ENCODE results near the gene AP1B1.
"Not testable (repeated sequence)": the region's sequence is repeated elsewhere in the genome, so short reads cannot be mapped to it uniquely, and the experiment has no call there.

AP1B1 gene

DNA sequence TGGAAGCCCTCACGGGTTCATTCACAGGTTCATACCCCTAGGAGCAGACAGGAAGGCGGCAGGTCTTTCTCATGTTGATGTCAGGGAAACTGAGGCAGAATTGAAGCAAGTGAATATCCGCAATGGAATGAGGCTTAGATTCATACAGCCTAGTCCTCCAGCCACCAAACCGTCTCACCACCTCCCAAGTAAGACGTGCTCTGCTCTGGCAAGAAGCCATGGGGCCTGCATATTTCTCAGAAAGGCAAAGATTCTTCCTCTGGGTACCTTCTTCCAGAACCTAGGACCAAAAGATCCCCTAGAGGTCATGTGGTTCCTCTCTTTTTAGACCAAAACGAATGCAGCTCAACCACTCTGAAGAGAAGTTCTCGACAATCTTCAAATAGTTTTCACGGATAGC lies 1.7 kb downstream of the AP1B1 start:
- FAIRE-seq: no peak

DNA sequence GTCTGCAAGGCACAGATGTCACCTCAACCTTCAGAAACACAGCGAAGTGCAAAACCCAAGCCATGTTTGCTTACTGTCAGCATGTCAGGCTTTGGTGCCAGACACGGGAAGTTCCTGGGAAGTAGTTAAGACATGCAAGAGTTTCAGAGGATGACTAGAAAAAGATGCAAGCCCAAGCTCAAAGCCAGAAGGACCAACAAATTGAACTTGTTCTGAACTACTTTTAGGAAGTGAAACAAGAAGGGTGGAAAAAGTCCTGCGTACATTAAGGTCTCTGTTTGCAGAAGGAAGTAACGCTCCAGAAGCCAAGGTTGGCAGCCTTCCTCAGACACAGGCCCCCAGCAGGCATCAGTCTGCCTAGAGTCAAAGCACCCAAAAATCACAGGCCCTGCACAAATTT lies 2.6 kb downstream of the AP1B1 start:
- no peak for FAIRE-seq

DNA sequence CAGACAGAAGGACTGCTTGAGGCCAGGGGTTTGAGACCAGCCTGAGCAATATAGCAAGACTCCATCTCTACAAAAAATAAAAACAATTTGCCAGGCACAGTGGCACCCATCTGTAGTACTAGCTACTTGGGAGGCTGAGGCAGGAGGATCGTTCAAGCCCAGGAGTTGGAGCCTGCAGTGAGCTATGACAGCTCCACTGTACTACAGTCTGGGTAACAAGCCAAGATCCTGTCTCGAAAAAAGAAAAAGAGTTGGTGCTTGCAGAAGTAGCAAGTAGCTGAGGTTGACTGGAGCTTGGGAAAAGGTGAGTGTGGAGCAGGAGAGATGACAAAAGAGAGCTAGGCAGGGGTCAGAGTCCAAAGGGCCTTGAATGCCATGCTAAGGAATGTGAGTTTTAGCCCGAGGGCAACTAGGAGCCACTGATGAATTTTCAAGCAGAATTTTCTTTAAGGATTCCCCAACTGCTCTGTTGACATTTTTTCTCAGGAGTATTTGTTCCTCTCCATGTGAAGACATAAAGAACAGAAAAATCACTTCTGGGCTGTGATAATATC lies 3.1 kb downstream of the AP1B1 start:
- FAIRE-seq: no peak

DNA sequence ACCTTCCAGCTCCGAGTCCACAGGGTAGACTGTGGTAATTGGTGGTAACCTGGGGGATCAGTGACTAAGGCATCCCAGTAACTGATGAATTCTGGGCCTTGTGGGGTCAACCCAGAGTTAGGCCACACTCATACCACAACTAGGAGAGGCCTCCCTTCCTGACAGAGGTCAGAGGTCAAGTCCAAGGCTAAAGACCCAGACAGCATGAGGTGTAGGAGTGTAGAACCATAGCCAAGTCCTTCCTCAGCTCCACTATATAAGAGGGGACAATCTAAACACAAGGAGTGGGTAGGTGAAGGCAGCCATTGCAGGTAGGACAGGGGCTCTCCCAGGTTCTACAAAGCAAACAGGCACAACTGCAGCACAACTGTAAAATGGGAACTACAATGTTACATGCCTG lies 4.6 kb downstream of the AP1B1 start:
- FAIRE-seq: no peak

DNA sequence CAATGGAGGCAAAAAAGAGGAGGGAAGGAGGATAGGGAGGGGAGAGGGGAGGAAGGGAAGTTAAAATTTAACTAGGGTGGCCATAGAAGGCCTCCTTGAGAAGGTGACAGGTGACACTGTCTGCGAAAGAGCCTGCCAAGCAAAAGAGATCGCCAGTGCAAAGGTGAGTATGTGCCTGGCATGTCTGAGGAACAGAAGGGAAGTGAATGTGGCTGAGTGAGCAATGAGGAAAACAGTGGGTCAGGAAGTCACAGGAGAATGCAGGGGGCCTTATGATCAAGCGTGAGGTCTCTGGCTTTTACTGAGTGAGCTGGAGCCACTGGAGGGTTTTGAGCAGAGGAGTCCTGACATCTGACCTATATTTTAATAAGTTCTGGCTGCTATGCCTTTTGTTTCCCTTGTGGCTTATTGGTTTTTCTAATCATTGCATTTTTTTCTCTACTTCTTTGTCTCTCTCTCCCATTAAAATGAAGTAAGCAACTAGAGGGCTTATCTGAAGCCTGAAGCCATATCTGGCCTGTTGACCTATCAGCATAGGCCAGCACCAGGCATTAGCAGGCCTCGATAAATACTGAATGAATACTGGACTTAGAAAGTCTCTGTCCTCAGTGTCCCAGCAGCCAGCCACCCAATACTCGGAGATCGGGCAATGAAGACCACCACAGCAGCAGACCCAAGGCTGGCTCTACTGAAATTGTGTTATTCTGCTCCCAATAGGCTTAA lies 5.6 kb downstream of the AP1B1 start:
- no peak for FAIRE-seq

DNA sequence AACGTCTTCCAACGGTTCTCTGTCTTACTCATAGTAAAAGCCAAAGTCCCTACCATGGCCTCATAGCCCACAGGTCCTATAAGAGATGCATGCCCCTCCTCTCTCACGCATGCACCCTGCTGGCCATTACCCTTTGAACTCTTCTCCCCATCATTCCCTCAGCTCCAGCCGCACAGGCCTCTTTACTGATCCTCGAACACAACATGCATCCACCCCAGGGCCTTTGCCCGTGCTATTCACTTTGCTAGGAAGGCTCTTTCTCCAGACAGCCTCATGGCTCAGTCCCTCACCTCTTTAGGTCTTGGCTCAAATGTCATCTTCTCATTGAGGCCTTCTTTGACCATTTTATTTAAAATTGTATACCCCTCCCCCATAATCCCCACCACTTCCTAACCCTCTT lies 7.5 kb downstream of the AP1B1 start:
- no peak for FAIRE-seq

DNA sequence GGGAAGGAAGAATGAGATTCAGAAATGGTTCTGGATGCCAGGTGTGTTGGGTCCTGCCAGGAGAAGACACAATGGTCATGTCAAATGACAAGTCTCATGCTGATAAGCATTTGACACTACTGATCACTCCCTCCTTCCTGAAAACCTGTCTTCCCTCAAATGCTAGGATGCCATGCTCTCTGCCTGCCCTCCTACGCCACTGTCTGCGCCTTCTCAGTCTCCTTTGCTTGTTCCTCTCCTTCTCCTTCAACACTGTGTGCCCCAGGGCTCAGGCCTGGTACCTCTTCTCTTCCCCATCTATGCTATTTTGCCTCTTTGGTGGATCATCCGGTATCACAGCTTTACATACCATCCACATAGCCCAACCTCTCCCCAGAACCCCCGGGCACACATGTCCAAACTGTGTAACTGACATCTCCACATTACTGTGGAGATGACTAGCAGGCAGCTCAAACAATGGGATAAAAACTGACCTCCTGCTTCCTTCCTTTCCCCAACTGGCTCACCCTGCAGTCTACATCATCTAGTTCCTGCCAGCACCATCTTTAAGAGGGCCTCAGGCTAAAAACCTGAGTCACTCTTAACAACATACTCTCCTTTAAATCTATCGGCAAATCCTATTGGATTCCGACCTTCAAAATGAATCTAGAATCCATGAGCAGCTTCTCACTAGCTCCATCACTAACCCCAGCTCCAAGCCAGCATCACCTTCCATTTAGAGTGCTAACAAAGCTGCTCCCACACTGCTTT lies 8.2 kb downstream of the AP1B1 start:
- FAIRE-seq: no peak

DNA sequence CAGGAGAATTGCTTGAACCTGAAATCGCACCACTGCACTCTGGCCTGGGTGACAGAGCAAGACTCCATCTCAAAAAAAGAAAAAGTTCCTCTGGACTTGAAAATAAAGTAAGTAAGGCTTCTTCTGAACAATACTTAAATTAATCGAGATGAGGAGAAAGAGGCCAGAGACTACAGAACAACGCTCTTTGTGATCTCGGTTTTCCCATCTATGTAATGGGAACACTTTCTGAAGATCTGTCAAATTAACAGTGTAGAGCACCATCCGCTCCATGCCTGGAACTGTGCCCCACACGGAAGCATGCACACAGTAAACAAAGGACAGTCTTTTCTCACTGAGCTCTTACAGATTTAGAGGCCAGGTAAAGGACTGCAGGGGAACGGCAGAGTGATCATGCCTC lies 9.1 kb downstream of the AP1B1 start:
- no peak for FAIRE-seq

GRCh38 chr22:29377979-29378378 lies 10.4 kb downstream of the AP1B1 start:
- FAIRE-seq: no peak

GRCh38 chr22:29376705-29377104 lies 11.7 kb downstream of the AP1B1 start:
- not testable (repeated sequence) for FAIRE-seq

GRCh38 chr22:29375398-29376076 lies 12.8 kb downstream of the AP1B1 start:
- FAIRE-seq: no peak

GRCh38 chr22:29374806-29375205 lies 13.6 kb downstream of the AP1B1 start:
- not testable (repeated sequence) for FAIRE-seq

GRCh38 chr22:29374401-29374800 lies 14.0 kb downstream of the AP1B1 start:
- FAIRE-seq: no peak

- FAIRE-seq: no peak
Measured at GRCh38 chr22:29370537-29370936, 17.8 kb downstream of the AP1B1 start.

- no peak for FAIRE-seq
Measured at GRCh38 chr22:29369460-29369859, 18.9 kb downstream of the AP1B1 start.

- FAIRE-seq: no peak
Measured at GRCh38 chr22:29359469-29359868, 28.9 kb downstream of the AP1B1 start.

GRCh38 chr22:29357193-29357890 lies 31.0 kb downstream of the AP1B1 start:
- not testable (repeated sequence) for FAIRE-seq

- FAIRE-seq: no peak
Measured at GRCh38 chr22:29353860-29354259, 34.5 kb downstream of the AP1B1 start.

DNA sequence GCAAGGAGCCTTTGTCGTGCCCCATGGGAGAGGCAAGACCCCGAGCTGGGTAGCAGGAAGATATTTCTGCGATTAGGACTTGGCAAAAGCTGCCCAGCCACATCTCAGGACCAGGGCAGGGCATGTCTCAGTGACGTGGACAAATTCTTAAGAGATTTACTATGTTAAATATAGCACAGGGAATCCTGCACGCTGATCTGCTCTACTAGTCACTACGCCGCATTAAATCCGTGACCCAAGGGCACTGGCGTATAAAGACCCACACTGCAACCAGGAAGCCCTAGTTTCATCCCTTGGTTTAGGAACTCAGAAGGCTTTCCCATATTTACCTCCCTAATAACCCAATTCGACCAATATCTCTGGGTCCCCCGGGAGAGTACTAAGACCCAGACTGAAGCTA lies 35.1 kb downstream of the AP1B1 start:
- no peak for FAIRE-seq

- FAIRE-seq: no peak
Measured at GRCh38 chr22:29352778-29353177, 35.6 kb downstream of the AP1B1 start.

DNA sequence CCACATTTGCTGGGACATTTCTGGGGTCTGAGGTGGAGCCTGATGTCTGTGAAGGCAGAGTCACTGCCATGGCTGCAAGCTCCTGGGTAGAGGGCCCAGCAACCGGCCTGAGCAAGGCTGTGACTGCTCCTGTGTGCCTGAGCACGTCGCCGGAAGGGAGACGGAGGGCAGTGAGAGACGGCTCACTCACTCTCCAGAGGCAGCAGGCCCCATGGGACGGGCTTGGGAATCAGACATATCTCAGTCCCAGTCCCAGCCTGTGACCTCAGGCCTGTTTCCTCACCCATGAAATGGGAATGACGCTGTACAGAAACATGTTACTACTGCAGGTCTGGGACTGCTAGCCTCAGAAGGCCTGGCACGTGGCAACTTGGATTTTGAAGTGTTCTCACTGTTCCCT lies 36.5 kb downstream of the AP1B1 start:
- FAIRE-seq: no peak

DNA sequence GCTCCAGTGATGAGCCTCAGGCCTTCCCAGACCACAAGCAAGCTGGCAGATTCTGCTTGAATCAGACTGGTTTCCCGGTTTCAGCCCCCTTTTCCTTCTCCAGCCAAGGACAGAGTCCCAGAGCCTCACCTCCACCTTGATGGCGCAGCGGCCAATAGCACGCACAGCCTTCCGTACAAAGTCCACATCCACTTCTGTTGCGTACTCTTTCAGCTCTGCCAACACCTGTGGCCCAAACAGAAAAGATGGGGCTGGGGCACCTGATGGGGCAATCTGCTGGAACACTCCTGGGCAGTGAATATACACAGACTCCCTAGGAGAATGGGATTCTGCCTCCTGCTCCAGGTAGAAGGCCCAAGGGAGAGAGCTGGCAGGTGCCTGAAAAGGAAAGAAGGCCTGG lies 37.3 kb downstream of the AP1B1 start:
- FAIRE-seq: no peak

- FAIRE-seq: no peak
Measured at GRCh38 chr22:29348956-29349355, 39.4 kb downstream of the AP1B1 start.
